ENCODE measurements around the gene CD9. TPM values are rescaled to one million over a fixed set of nuclear protein-coding genes. Genes with fewer than 3 reads are reported as not detected.

Gene CD9
- total and polyA plus RNA-seq, 2 of the 8 experiments (the other 6 are each of a cell fraction or from before 2014, with no cell fraction given), result 168 to 319 TPM

DNA sequence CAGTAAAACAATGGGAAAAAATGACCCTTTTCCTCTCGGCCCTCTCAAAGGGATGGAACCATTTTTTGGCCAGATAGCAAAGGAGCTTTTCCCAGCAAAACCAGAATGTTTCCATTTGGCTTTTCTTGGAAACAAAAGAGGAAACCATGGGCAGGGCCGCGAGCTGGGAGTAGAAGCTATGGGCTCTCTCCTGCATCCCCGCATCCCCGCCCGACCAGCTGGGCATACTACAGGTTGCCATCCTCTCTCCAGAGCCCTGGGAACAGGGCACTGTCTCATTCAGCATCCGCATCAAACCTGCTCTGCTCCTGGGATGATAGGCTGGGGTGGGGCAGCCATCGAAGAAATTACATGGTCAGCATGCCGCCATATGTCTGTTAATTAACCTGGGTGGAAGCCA is 20.9 kb downstream of the CD9 start (continued):
- TF ChIP-seq, protein P1, sequence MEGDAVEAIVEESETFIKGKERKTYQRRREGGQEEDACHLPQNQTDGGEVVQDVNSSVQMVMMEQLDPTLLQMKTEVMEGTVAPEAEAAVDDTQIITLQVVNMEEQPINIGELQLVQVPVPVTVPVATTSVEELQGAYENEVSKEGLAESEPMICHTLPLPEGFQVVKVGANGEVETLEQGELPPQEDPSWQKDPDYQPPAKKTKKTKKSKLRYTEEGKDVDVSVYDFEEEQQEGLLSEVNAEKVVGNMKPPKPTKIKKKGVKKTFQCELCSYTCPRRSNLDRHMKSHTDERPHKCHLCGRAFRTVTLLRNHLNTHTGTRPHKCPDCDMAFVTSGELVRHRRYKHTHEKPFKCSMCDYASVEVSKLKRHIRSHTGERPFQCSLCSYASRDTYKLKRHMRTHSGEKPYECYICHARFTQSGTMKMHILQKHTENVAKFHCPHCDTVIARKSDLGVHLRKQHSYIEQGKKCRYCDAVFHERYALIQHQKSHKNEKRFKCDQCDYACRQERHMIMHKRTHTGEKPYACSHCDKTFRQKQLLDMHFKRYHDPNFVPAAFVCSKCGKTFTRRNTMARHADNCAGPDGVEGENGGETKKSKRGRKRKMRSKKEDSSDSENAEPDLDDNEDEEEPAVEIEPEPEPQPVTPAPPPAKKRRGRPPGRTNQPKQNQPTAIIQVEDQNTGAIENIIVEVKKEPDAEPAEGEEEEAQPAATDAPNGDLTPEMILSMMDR (IDR thresholded peaks at IDR 0.05; ENCODE audit: control extremely low read depth in 1 of 3, insufficient read depth in 1 of 3, low read depth in 1 of 3, low read length in 3 of 3), result no peak
- no peak for TF ChIP-seq ZNF274 (IDR thresholded peaks at IDR 0.05; ENCODE audit: borderline replicate concordance, extremely low read depth, low read length)

Data from H1 (cell line).